HG03378 (cell line): ENCODE data around the gene SH3BGRL3.
"Not testable (repeated sequence)": the region's sequence is repeated elsewhere in the genome, so short reads cannot be mapped to it uniquely, and the experiment has no call there.

Experiments used
- ATAC-seq: cut with Tn5 transposase; IDR thresholded peaks from one replicate; pipeline ENCODE4 v1.9.1; 2021; ENCODE audit warnings: mild to moderate bottlenecking, moderate library complexity; ENCODE audit not compliant: unreplicated experiment

The SH3BGRL3 gene

DNA sequence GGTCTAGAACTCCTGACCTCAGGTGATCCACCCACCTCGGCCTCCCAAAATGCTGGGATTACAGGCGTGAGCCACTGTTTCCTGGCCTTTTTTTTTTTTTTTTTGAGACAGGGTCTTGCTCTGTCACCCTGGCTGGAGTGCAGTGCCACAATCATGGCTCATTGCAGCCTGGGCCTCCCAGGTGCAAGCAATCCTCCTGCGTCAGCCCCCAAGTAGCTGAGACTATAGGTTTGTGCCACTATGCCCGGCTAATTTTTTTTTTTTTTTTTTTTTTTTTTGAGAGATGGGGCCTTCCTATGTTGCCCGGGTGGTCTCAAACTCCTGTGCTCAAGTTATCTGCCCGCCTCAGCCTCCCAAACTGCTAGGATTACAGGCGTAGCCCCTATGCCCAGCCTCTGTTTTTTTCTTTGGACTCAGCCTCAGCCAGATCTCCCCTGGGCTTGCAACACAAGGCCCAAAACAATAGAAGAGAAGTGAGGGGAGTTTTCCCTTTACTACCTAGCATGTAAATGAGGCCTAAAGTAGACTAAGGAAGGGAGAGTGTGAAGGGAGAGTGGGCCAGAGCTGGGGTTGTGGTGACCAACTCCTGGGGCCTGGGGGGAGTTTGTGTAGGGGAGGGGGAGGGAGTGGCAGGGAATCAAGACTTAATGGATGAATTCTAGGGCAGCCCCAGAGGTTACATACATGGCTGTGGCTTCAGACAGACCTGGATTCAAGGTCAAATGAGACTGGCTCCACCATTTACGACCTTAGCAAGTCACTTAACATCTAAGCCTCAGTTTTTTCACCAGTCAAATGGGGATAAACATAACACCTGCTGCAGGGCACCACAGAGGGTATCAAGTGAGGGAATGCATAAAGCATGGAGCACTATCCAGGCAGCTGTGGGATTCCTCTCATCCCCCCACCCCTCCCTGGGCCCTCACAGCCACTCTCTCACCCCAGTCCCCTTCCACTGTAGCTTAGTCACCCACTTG is 36.3 kb downstream of the SH3BGRL3 start:
- no peak for ATAC-seq

DNA sequence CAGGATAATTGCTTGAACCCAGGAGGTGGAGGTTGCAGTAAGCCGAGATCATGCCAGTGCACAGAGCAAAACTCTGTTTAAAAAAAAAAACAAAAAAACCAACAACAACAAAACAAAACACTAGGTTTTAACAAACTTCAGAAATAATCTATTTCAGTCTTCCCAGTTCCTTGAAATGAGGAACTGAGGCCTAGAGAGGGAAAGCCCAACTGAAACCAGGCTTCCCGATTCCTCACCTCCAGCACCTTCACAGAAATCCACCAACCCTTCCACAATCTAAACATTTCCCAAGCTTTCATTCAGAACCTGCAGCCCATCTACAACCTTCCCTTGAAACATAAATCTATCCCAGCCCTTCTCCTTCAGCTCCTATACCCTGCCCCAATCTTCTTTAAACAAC is 37.3 kb downstream of the SH3BGRL3 start:
- no peak for ATAC-seq

- ATAC-seq, result no peak
Measured at GRCh38 chr1:26317612-26318337, 37.9 kb downstream of the SH3BGRL3 start, which contains the start of gene CD52. CD52 (plus strand) TSS chr1:26317958; CDS start chr1:26318018, 60 bp downstream.

DNA sequence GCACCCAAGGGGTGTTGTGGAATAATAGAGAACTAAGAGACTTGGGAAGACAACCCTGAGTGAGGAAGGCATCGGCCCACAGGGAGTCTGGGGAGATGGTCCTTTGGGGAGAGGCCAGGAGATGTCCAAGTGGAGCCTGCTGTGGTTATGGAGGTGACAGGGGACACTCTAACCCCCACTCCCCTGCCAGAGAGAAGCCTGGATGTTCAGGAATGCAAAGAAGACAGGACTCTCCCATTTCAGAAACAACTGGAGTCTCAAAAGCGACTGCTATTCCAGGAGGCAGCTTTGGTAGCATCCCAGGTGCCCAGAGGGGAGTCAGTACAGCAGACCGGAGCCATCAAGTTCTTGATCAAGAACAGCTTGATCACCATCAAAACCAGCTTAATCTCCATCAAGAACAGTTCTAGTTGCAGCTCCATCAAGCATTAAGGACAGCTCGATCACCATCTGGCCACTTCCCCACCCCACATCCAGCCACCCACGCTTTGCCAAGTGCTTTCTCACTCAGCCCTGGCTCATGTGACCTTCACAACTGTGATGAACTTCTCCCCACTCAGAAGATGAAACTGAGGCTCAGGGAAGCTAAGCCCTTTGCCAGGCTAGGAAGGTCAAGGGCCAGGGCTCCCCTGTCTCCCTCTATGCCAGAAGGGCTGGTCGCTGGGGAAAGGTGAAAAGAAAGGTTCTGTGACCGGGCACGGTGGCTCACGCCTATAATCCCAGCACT is 38.6 kb downstream of the SH3BGRL3 start:
- ATAC-seq, result no peak

GRCh38 chr1:26320896-26321295 is 41.0 kb downstream of the SH3BGRL3 start:
- no peak for ATAC-seq

GRCh38 chr1:26321315-26322041 is 41.6 kb downstream of the SH3BGRL3 start:
- ATAC-seq, result peak; percentile 40

GRCh38 chr1:26322042-26322331 is 42.1 kb downstream of the SH3BGRL3 start:
- no peak for ATAC-seq

GRCh38 chr1:26323382-26323781 is 43.5 kb downstream of the SH3BGRL3 start:
- no peak for ATAC-seq

DNA sequence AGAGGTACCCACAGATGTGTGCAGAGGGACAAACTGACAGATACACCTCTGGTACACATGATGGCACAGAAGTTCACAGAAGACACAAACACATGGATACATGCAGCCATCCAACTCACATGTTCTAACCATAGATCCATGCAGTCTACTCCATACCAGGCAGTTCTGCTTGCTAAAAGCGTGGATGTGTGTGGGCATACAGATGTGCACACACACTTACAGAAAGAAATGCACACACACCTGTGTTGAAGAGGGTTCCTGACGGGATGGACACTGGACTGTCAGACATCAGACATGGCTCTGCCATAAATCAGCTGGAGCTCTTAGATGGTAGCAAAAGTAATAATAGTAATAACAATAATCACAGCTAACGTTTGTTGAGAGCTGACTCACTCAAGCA is 44.7 kb downstream of the SH3BGRL3 start:
- no peak for ATAC-seq

DNA sequence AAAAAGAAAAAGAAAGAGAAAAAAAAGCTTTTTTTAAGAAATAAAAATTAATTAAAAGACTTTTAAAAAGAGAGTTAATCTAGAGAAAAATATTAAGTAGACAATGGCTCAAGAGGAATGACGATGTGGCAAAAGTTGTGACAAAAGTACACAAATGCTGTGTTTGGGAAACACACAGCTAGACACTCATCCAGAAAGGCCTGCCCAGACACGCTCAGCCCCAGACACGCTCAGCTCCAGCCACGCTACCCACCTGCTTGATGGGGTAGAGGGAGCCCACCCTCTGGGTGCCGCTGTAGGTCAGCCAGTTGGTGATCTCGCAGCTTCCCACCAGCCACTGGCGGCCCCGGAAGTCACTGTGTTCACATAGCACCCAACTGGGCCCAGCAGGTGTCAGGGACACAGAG is 48.1 kb downstream of the SH3BGRL3 start:
- ATAC-seq, result no peak

- ATAC-seq, result no peak
Measured at GRCh38 chr1:26328597-26328996, 48.7 kb downstream of the SH3BGRL3 start.

GRCh38 chr1:26329380-26329779 is 49.5 kb downstream of the SH3BGRL3 start:
- ATAC-seq, result not testable (repeated sequence)

DNA sequence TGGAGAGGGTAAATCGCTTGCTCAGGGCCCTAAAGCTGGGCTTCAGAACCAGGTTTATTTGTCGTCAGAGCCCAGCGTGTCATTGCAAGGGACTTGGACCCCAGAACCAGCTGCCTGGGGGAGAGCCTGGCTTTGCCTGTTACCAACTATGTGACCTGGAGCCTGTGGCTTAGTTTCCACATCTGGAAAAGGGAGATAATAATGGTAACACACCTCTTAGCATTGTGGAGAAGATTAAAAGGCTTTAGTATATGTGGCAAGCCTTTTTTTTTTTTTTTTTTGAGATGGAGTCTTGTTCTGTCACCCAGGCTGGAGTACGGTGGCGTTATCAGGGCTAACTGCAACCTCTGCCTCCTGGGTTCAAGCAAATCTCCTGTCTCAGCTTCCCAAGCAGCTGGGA is 50.4 kb downstream of the SH3BGRL3 start:
- ATAC-seq, result no peak
